Suprapubic skin (tissue), 3 donors: ENCODE data around the gene NTN4.

Experiments
- CTCF ChIP-seq, 2 donors: fragments of 200-600 bp in 1 of 2; fragments of 450-650 bp in 1 of 2; sonication (generic) in 1 of 2; IDR thresholded peaks; one replicate each; pipeline ENCODE4 v1.5.1; 2016 to 2019; ENCODE audit warnings: antibody characterized with exemption in 2 of 2, mild to moderate bottlenecking in 1 of 2, moderate library complexity in 1 of 2
- EP300 ChIP-seq: sonication (generic); formaldehyde crosslinking; IDR thresholded peaks from one replicate; pipeline ENCODE4 v1.6.1; 2017; ENCODE audit warnings: antibody characterized with exemption
- POLR2A ChIP-seq, 2 donors: fragments of 450-650 bp; IDR thresholded peaks; one replicate each; pipeline ENCODE4 v1.6.1; 2017; ENCODE audit warnings: antibody characterized with exemption in 2 of 2, mild to moderate bottlenecking in 2 of 2, moderate library complexity in 2 of 2

DNA sequence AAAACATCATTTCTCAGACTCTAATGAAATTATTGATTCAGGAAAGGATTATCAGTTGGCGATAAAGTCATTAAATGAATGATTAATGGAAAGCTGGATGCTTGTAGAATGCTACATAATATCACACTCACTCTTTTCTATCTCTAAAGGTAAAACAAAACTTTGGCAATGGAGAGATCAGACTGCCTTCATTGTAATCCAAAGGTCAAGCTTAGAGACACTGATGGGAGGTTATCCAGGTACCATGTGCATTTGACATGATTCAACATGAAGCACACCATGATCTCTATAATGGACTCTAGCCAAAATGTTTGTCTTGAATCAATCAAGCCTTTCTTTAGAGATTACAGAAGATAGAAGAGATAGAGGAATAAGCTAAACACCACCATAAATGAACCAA is 129.2 kb downstream of the NTN4 start:
- TF ChIP-seq CTCF (IDR thresholded peaks at IDR 0.05): no peak
- no peak for TF ChIP-seq EP300
- no peak for TF ChIP-seq POLR2A (IDR thresholded peaks at IDR 0.05)
